AG04449 (cell line): ENCODE results near the gene DMRT1.
"Not testable (repeated sequence)": the region's sequence is repeated elsewhere in the genome, so short reads cannot be mapped to it uniquely, and the experiment has no call there.

Experiments
- CTCF ChIA-PET: fragments of 350-600 bp; formaldehyde crosslinking; extraction: SDS; loops from one replicate; lab custom pipeline; 2021; ENCODE audit warnings: antibody characterized with exemption; lab: Yijun Ruan, JAX
- POLR2A ChIA-PET: fragments of 400-600, 350-600 bp; formaldehyde crosslinking; extraction: SDS; loops from one replicate; lab custom pipeline; 2020; ENCODE audit warnings: antibody characterized with exemption, inconsistent platforms; lab: Yijun Ruan, JAX
- DNase-seq: peaks from one replicate; pipeline ENCODE4 v3.0.0-alpha.2; 2010; ENCODE audit warnings: low read depth, low spot score
- H3K4me3 ChIP-seq: 2 replicates; pipeline ENCODE4 v1.5.1; 2011; ENCODE audit warnings: low read depth, mild to moderate bottlenecking, control low read depth, low read length
- TF ChIP-seq, protein P1 (sequence below): IDR thresholded peaks from one replicate; pipeline ENCODE4 v1.5.1; 2011; ENCODE audit warnings: mild to moderate bottlenecking, moderate library complexity, low read length, control low read depth, inconsistent platforms; ENCODE audit not compliant: insufficient read depth; ENCODE audit errors: missing control alignments

DMRT1 gene

DNA sequence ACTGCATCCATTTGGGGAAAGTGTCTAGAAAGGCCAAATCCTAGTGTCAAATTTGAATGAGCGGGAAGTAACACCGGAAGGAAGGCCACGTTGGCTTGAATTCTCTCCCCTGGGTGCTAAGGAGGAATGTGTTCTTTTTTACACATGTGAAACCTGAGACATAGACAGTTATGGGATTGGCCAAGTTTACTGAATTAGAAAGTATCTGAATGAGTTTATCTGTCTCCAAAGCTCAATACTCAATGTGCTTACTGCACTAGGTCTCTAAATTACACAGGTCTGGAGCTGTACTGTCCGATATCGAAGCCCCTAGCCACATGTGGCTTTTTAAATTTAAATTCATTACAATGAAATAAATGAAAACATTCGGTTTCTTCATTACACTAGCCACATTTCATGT lies 6.0 kb downstream of the DMRT1 start:
- no peak for DNase-seq
- ChIA-PET POLR2A (no interaction called here), CTCF (no interaction called here)
- H3K4me3 ChIP-seq, result no peak overlapping the region
- TF ChIP-seq, protein P1, sequence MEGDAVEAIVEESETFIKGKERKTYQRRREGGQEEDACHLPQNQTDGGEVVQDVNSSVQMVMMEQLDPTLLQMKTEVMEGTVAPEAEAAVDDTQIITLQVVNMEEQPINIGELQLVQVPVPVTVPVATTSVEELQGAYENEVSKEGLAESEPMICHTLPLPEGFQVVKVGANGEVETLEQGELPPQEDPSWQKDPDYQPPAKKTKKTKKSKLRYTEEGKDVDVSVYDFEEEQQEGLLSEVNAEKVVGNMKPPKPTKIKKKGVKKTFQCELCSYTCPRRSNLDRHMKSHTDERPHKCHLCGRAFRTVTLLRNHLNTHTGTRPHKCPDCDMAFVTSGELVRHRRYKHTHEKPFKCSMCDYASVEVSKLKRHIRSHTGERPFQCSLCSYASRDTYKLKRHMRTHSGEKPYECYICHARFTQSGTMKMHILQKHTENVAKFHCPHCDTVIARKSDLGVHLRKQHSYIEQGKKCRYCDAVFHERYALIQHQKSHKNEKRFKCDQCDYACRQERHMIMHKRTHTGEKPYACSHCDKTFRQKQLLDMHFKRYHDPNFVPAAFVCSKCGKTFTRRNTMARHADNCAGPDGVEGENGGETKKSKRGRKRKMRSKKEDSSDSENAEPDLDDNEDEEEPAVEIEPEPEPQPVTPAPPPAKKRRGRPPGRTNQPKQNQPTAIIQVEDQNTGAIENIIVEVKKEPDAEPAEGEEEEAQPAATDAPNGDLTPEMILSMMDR, result no peak

DNA sequence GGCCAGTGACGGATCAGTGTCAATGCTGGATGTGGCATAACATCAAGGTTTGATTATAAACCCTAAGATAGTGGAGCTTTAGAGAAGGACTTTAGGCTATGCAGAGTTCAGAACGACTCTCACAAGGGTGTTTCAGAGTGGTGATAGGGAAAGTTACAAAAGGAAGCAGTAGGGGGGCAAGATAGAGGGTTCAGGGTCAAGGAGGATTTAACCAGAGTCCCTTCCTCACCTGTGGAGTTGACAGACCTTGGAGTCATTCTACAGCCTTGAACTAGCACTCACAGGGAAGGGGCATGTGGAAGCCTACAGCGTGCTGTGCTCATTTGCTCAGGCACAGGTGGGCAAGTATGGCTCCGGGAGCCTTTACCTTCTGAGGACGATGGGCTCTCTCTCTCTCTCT lies 7.9 kb downstream of the DMRT1 start:
- TF ChIP-seq, protein P1, result no peak
- CTCF ChIA-PET, result no interaction called here
- no peak overlapping the region for H3K4me3 ChIP-seq
- POLR2A ChIA-PET, result no interaction called here
- DNase-seq, result no peak

DNA sequence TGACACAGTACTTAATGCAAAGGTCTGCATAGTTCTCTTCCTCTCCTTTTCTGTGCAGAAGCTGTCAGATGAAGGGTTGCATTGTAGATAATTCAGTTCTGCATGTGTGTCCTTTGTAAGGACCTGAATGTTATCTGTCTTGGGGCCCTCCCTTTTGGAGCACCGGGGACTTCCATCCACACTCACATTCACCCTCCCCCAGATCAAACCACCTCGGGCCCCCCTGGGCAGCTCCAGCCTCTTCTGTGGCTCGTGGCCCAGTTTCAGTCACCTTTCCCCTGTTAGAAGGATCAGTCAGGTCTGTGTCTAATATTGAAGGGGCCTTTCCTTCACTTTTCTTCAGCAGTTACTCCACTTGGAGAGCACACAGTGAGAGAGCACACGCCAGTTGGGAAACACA lies 11.0 kb downstream of the DMRT1 start:
- DNase-seq, result no peak
- TF ChIP-seq, protein P1, result no peak
- ChIA-PET CTCF (no interaction called here), POLR2A (no interaction called here)
- H3K4me3 ChIP-seq, result no peak overlapping the region

DNA sequence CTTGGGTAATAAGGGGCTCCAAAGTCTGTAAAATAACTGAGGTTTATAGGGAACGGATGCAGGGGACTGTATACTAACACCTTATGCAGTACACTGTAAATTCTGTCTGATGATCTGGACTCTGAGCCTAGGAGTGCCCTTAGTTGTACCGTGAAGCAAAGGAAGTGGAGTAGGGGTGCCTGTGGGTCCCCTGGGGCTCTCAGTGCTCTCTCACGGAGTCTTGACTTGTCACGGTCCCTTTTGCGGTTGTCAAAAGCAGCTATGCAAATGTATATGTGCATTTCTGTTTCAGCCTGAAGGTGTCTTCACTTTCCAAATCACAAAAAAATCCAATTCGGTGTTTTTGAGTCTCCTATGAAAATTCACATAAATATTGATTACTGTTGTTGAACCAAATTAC lies 17.8 kb downstream of the DMRT1 start:
- ChIA-PET CTCF (no interaction called here), POLR2A (no interaction called here)
- DNase-seq, result no peak
- TF ChIP-seq, protein P1, result no peak
- no peak overlapping the region for H3K4me3 ChIP-seq

DNA sequence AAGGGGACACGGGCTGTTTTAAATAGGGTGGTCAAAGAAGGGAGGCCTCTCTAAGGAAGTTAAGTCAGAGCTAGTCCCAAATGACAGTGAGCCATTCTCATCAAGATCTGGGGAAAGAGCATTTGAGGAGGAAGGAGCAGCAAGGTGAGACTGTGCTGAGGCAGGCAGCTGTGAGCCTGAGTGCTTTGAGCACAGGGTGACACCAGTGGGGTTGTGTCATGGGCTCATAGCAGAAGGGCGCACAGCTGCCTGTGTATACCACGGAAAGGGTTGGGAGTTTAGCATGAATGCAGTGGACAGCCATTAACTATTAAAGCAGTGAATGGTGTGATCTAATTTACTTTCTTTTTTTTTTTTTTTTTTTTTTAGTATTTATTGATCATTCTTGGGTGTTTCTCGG lies 19.2 kb downstream of the DMRT1 start:
- CTCF ChIA-PET, result no interaction called here
- DNase-seq, result no peak
- POLR2A ChIA-PET, result no interaction called here
- TF ChIP-seq, protein P1, result no peak
- no peak overlapping the region for H3K4me3 ChIP-seq

DNA sequence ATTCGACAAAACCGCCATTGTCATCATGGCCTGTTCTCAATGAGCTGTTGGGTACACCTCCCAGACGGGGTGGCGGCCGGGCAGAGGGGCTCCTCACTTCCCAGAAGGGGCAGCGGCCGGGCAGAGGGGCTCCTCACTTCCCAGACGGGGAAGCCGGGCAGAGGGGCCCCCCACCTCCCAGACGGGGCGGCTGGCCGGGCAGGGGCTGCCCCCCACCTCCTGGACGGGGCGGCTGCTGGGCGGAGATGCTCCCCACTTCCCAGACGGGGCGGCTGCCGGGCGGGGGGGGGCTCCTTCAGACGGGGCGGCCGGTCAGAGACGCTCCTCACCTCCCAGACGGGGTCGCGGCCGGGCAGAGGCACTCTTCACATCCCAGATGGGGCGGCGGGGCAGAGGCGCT lies 20.0 kb downstream of the DMRT1 start:
- DNase-seq, H3K4me3 ChIP-seq, CTCF ChIA-PET, POLR2A ChIA-PET: not testable (repeated sequence)

DNA sequence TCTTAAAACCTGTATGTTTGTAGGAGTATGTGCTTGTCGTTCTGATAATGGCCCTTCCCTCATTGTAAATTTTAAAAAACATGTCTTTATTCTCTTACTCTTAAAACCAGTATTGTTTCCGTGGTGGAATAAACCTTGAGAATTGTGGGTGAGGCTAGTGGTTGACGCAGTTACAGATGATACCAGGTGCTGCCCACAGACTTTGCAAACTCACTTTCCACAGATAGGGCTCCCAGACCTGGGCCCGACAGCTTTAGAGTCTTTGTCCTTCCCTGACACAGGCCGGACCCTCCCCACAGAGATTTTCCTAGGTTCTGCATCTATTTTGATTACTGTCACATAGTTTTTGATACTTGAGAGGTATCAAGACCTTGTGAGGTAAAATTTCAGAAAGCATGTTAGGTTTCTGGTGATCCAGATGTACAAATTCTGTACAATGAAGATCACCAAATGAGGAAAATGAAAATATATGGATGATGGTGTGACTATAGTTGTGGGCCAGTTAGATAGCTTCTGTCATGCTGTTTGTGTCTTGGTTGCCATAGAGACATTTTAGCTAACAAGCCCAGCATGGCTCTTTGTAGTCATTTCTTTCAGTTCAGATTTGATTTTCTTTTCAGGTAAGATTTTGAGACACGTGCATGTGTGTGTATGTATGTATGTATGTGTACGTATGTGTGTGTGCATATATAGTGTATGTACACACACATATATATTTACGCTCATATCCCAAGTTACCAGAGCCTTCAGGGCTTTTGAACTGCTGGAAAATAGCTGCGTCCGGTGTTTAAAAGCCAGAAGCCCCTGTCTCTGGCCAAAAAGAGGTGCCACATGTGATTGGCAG lies 33.8 kb downstream of the DMRT1 start:
- CTCF ChIA-PET, result no interaction called here

More for the DNA sequence above, 33.8 kb downstream of the DMRT1 start:
- no peak overlapping the region for H3K4me3 ChIP-seq
- no peak for DNase-seq
- POLR2A ChIA-PET, result no interaction called here
- TF ChIP-seq, protein P1, result no peak
